ENCODE data around the gene GTF2H1.
"Not testable (repeated sequence)": the region's sequence is repeated elsewhere in the genome, so short reads cannot be mapped to it uniquely, and the experiment has no call there.

DNA sequence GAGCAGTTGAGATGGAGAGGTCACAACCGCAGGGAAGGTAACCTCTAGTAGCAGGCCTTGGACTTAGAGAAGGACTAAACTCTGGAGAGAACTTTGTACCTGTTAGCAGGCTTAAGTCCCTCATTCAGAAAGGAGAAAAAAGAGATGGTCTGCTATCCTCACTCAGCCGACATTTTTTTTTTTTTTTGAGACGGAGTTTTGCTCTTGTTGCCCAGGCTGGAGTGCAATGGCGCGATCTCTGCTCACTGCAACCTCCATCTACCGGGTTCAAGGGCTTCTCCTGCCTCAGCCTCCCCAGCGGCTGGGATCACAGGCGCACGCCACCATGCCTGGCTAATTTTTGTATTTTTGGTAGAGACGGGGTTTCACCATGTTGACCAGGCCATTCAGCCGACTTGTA lies 1.5 kb downstream of the GTF2H1 start:
- not testable (repeated sequence) for TF ChIP-seq EZH2 (IDR thresholded peaks at IDR 0.05; ENCODE audit: low read depth); CTCF (conservative IDR thresholded peaks at IDR 0.05)
